Gastroesophageal sphincter (tissue), 4 donors: ENCODE measurements around the gene ZNF285. TPM values are rescaled to one million over a fixed set of nuclear protein-coding genes. Genes with fewer than 3 reads are reported as not detected.
"Not testable (repeated sequence)": the region's sequence is repeated elsewhere in the genome, so short reads cannot be mapped to it uniquely, and the experiment has no call there.

Experiments used
- ATAC-seq: fragments of 150-250 bp; one replicate; pipeline ENCODE4 v1.9.1; 2016; ENCODE audit warnings: mild to moderate bottlenecking, moderate library complexity
- H3K27ac ChIP-seq, 4 donors: fragments of 200-600 bp; sonication (generic) in 3 of 4; 1 replicate in 3 of 4; 2 replicates in 1 of 4; pipeline ENCODE4 v1.5.1; 2016 to 2019
- H3K27me3 ChIP-seq: fragments of 200-600 bp; sonication (generic); one replicate; pipeline ENCODE4 v1.5.1; 2019
- H3K36me3 ChIP-seq, 2 donors: fragments of 200-600 bp; sonication (generic); one replicate each; pipeline ENCODE4 v1.5.1; 2019; ENCODE audit warnings: control low read depth in 1 of 2
- H3K4me1 ChIP-seq, 3 donors: fragments of 200-600 bp; sonication (generic); 1 replicate in 2 of 3; 2 replicates in 1 of 3; pipeline ENCODE4 v1.5.1; 2016 to 2019; ENCODE audit warnings: control low read depth in 2 of 3
- H3K4me3 ChIP-seq, 2 donors: fragments of 200-600 bp; sonication (generic); one replicate each; pipeline ENCODE4 v1.5.1; 2019; ENCODE audit warnings: mild to moderate bottlenecking in 1 of 2, moderate library complexity in 1 of 2
- H3K9me3 ChIP-seq, 3 donors: fragments of 200-600 bp; sonication (generic); one replicate each; pipeline ENCODE4 v1.5.1; 2017 to 2019; ENCODE audit warnings: control low read depth in 2 of 3
- EP300 ChIP-seq: sonication (generic); formaldehyde crosslinking; IDR thresholded peaks from one replicate; pipeline ENCODE4 v1.6.1; 2017; ENCODE audit warnings: antibody characterized with exemption, mild to moderate bottlenecking
- POLR2A ChIP-seq, 2 donors: fragments of 450-650 bp; IDR thresholded peaks; one replicate each; pipeline ENCODE4 v1.6.1; 2017; ENCODE audit warnings: antibody characterized with exemption in 2 of 2, mild to moderate bottlenecking in 2 of 2, moderate library complexity in 1 of 2
- POLR2AphosphoS5 ChIP-seq: sonication (generic); formaldehyde crosslinking; IDR thresholded peaks from one replicate; pipeline ENCODE4 v1.6.1; 2017; ENCODE audit warnings: antibody characterized with exemption
- WGBS, 2 donors: methylation state at CpG; one replicate each; pipeline ENCODE4 v1.1.5; 2018; ENCODE audit warnings: low coverage in 1 of 2; 5-methylcytosine and 5-hydroxymethylcytosine counted together
- total RNA-seq, 4 donors: library from RNA; depleted of rRNA; stranded (reverse); fragments of >200 nt; gene quantifications; one replicate each; pipeline ENCODE4 v1.1.0, GENCODE V29; 2016
- TF ChIP-seq, protein P1 (sequence below), 4 experiments: fragments of 200-600 bp in 2 of 4; fragments of 450-650 bp in 2 of 4; sonication (generic) in 1 of 4; IDR thresholded peaks; one replicate each; pipeline ENCODE4 v1.5.1; 2017 to 2019; ENCODE audit warnings: antibody characterized with exemption in 4 of 4, mild to moderate bottlenecking in 2 of 4, moderate library complexity in 2 of 4

The ZNF285 gene
- total RNA-seq, 4 donors from 2014 or later = 2.7 to 6.6 (median 4.3) TPM

DNA sequence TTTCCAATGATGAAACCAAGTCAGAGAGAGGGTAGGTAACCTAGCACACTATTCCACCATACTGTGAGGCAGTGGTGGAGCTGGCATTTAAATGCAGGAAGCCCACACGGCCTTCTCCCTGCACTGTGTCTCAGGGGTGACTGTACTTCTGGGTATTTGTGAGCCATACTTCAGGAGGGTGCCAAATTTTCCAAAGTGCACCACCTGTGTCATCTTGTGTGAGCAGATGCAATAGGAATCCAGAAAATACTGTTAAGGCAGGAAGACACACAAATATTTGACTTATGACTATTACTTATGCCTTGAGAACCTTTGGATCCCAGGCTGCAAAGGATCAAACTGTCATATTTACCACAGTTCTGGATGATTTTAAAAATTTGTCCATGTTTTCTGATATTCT is 29.5 kb upstream of the ZNF285 start:
- WGBS, 2 donors = 100% methylated on average over 1 of the region's 1 CpG; no CpG with 5 or more reads in 1 of the 2 donors
- H3K36me3 ChIP-seq = peaks cover 4 to 93% of the 10 kb centered on the region in 2 donors
- no peak for ATAC-seq
- H3K27ac ChIP-seq = no peak overlapping the region
- H3K9me3 ChIP-seq = peaks cover 0 to 100% (median 5%) of the 10 kb centered on the region in 3 donors
- no peaks in the 10 kb centered on the region for H3K27me3 ChIP-seq
- no peaks in the 10 kb centered on the region for H3K4me1 ChIP-seq
- no peak for TF ChIP-seq POLR2A (IDR thresholded peaks at IDR 0.05)
- TF ChIP-seq EP300 = no peak
- TF ChIP-seq POLR2AphosphoS5 = no peak
- TF ChIP-seq, protein P1, sequence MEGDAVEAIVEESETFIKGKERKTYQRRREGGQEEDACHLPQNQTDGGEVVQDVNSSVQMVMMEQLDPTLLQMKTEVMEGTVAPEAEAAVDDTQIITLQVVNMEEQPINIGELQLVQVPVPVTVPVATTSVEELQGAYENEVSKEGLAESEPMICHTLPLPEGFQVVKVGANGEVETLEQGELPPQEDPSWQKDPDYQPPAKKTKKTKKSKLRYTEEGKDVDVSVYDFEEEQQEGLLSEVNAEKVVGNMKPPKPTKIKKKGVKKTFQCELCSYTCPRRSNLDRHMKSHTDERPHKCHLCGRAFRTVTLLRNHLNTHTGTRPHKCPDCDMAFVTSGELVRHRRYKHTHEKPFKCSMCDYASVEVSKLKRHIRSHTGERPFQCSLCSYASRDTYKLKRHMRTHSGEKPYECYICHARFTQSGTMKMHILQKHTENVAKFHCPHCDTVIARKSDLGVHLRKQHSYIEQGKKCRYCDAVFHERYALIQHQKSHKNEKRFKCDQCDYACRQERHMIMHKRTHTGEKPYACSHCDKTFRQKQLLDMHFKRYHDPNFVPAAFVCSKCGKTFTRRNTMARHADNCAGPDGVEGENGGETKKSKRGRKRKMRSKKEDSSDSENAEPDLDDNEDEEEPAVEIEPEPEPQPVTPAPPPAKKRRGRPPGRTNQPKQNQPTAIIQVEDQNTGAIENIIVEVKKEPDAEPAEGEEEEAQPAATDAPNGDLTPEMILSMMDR (IDR thresholded peaks at IDR 0.05) = no peak
- no peak overlapping the region for H3K4me3 ChIP-seq

DNA sequence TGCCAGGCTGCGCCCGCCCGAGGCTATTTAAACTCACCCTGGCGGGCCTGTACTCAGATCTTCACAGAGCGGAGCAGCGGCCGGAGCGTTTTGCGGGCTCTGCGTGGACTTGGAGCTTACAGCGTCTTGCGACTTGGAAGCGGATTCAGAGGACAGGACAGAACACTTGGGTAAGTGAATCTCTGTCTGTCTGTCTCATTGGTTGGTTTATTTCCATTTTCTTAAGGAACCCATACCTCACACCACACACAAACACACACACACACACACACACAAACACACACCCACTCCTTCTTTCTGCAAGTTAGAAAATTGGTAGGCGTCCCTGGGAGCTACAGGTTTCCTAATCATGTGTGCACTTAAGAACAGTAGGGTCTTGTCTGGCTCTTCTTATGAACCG is 14.1 kb upstream of the ZNF285 start:
- H3K27ac ChIP-seq, H3K4me1 ChIP-seq, H3K27me3 ChIP-seq, ATAC-seq, H3K36me3 ChIP-seq, H3K4me3 ChIP-seq: not testable (repeated sequence)
- WGBS, 2 donors = 60 to 73% methylated on average over 1 to 2 of the region's 15 CpGs
- peaks cover 0 to 78% (median 0%) of the 10 kb centered on the region in 3 donors for H3K9me3 ChIP-seq

DNA sequence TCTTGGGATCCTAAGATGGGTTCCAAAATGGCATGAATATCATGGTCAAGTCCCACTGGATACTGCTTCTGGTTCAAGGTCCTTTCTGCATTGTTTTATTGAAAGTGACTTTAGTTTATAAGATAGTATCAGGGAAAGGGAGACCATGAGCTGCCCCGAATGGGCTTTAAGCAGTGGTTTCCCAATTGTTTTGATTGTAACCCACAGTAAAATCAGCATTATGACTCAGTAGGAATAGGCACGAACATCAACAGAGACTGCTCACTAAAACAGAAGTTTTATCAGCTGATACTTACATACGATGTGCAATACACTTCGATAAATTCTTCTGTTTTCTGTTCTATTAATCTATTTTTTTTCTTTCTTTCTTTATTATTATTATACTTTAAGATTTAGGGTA is 12.1 kb downstream of the ZNF285 start:
- Histone ChIP-seq H3K36me3 (peaks cover 0 to 80% of the 10 kb centered on the region in 2 donors), H3K9me3 (peaks cover 0 to 65% (median 0%) of the 10 kb centered on the region in 3 donors)
- not testable (repeated sequence) for H3K27ac ChIP-seq, ATAC-seq, H3K27me3 ChIP-seq, H3K4me3 ChIP-seq, H3K4me1 ChIP-seq
- whole genome bisulfite sequencing, 2 donors = 83 to 98% methylated on average over 4 of the region's 4 CpGs

DNA sequence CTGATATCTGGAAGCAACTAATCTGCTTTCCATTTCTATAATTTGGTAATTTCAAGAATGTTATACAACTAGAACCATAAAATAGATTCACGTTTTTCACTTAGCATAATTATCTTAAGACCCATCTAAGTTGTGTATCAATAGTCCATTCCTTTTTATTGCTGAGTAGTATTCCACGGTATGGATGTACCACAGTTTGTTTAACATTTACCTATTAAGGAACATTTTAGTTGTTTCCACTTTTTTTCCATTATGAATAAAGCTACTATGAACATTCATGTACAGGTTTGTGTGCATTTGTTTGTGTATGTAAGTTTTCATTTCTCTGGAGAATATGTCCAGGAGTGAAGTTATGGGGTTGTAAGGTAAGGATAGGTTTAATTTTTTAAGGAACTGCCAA is 26.6 kb downstream of the ZNF285 start:
- WGBS, 2 donors = 43 to 60% methylated on average over 2 of the region's 2 CpGs
- H3K27me3 ChIP-seq = no peaks in the 10 kb centered on the region
- no peaks in the 10 kb centered on the region for H3K36me3 ChIP-seq
- TF ChIP-seq EP300 (no peak), POLR2A (IDR thresholded peaks at IDR 0.05) (no peak), POLR2AphosphoS5 (no peak)
- TF ChIP-seq, protein P1 (IDR thresholded peaks at IDR 0.05) = no peak
- H3K4me1 ChIP-seq = no peaks in the 10 kb centered on the region
- peaks cover 0 to 37% (median 0%) of the 10 kb centered on the region in 3 donors for H3K9me3 ChIP-seq
- H3K4me3 ChIP-seq = no peak overlapping the region
- H3K27ac ChIP-seq = no peak overlapping the region
- ATAC-seq = no peak

DNA sequence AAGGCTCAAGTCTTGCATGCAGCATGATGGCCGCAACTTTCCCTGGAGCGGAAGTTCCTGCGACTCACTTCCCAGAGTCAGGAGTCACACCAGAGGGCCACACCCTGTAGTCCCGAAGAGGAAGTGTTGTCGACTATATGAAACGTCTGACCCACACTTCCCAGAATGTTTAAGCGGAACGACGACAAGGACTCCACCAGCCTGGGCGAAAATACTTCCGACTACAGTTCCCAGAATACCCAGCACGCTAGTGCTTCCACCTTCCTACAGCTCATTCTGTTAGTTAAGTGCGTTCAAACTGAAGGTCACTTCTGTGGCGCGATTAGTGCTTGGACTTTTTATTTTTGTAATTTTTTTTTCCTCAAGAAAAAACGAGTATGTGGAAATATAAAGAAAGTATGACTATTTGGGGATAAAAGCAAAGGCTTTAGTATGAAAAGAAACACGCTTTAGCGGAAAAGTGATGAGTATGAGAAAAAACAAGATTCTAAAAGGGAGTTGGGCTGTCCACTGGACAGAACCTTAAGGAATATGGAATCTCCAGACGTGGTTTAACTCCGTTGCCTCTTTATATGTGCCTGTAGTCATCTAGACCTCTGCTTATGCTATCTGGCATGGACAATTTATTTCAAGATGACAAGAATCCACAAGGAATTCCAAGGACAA is 29.5 kb downstream of the ZNF285 start:
- H3K27ac ChIP-seq = no peak overlapping the region

DNA sequence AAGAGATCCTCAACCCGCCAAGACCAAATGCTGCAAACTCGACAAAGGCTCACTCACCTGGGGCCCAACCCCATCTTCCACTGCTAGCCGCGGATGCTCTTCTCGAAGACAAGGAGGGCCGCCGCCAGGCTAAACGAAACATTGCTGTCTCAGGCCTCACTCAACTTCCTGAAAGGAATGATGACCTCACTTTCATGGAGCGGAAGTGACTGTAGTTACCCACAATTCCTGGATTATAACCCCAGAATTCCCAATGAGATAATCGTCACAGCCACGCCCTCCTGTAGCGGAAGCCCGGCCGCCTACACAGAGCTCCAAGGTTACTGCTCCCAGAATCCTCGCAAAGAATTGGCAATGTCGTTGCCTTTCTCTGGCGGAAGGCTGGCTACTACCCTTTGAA is 34.4 kb downstream of the ZNF285 start:
- no peak overlapping the region for H3K4me3 ChIP-seq
- TF ChIP-seq, protein P1 (IDR thresholded peaks at IDR 0.05) = no peak
- TF ChIP-seq EP300 (no peak), POLR2A (IDR thresholded peaks at IDR 0.05) (no peak), POLR2AphosphoS5 (no peak)
- H3K9me3 ChIP-seq = peaks cover 0 to 26% (median 0%) of the 10 kb centered on the region in 3 donors
- ATAC-seq = no peak
- no peaks in the 10 kb centered on the region for H3K4me1 ChIP-seq
- H3K27me3 ChIP-seq = peaks cover 5% of the 10 kb centered on the region
- no peak overlapping the region for H3K27ac ChIP-seq
- H3K36me3 ChIP-seq = no peaks in the 10 kb centered on the region
- 50 to 52% methylated on average over 9 to 15 of the region's 17 CpGs for whole genome bisulfite sequencing, 2 donors

More for the DNA sequence above, 29.5 kb downstream of the ZNF285 start:
- H3K36me3 ChIP-seq = no peaks in the 10 kb centered on the region
- no peaks in the 10 kb centered on the region for H3K4me1 ChIP-seq
- peaks cover 5% of the 10 kb centered on the region for H3K27me3 ChIP-seq
- peaks cover 0 to 52% (median 0%) of the 10 kb centered on the region in 3 donors for H3K9me3 ChIP-seq
- WGBS, 2 donors = 55 to 64% methylated on average over 7 to 8 of the region's 20 CpGs
- H3K4me3 ChIP-seq = no peak overlapping the region
- TF ChIP-seq EP300 (no peak), POLR2A (IDR thresholded peaks at IDR 0.05) (no peak), POLR2AphosphoS5 (no peak)
- TF ChIP-seq, protein P1 (IDR thresholded peaks at IDR 0.05) = no peak
- no peak for ATAC-seq
